Dermis microvascular lymphatic vessel endothelial cell (primary cell): Measurements from ENCODE around the gene TYW3. TPM values are rescaled to one million over a fixed set of nuclear protein-coding genes. Genes with fewer than 3 reads are reported as not detected.
"Not testable (repeated sequence)": the region's sequence is repeated elsewhere in the genome, so short reads cannot be mapped to it uniquely, and the experiment has no call there.

Experiments
- DNase-seq, 2 donors: peaks; one replicate each; pipeline versions ENCODE4 v3.0.0 to v3.0.0-alpha.2; 2010; ENCODE audit warnings: low read depth in 2 of 2
- total RNA-seq: library from RNA; depleted of rRNA; stranded (reverse); fragments of >200 nt; gene quantifications from 2 replicates; pipeline ENCODE4 v1.2.1, GENCODE V29; 2014

The TYW3 gene
- total RNA-seq, 1 donor from 2014 or later = 13.4 TPM

DNA sequence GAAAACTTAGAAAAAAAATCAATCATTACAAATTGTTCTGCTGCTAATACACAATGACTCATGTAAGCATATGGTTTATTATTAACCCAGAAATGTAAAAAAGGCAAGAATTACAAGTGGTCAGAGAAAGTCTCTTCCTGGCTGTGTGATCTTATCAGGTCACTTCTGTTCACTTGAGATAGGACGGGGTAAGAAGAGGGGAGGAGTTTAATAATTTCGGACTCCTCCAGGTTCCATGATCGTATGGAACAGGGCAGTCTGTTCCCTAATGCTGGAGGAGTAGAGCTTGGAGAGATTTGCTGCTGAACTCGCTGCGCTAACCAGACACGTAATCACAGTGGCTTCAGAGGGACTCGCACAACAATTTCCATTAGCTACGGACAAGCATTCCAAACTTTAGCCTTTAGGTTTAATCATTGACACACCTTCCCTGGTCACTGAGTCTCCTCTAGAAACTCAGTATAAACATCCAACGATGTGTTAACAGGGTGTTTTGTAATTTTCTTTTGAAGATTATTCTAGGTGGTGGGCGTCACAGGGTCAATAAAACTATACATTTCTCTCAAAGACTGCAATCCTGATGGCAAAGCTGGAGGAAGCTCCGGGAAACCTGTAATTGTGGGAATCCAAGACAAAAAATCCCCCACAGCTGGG is 1.4 kb upstream of the TYW3 start:
- DNase-seq = no peak

DNA sequence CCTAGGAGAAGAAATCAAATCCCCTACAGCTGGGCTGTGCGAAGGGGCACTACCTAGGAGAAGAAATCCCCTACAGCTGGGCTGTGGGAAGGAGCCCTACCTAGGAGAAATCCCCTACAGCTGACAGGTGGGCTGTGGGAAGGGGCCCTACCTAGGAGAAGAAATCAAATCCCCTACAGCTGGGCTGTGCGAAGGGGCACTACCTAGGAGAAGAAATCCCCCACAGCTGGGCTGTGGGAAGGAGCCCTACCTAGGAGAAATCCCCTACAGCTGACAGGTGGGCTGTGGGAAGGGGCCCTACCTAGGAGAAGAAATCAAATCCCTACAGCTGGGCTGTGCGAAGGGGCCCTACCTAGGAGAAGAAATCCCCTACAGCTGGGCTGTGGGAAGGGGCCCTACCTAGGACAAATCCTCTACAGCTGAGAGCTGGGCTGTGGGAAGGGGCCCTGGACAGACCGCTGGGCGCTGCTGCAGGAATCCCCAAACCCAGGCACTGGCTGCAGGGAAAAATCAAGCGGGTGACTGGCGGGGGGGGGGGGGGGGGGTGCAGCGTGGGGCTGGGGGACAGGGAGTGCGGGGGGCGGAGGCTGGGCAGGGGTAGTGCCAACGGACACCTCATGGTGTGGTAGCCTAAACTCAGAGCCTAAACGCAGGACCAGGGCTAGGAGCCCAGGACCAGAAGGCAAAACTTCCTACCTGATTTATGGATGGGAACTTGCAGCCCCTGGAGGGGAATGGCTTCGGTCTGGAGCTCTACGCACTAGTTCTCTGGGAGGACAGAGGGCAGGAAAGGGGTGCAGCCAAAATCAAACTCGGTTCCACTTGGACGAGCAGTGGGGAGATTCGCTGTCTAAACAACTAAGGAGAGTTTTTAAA is 643 bp upstream of the TYW3 start:
- DNase-seq = not testable (repeated sequence)

- peak; percentile 64 to 81 for DNase-seq
Observed at GRCh38 chr1:74733604-74734484, 892 bp downstream of the TYW3 start.

- DNase-seq = no peak
Observed at GRCh38 chr1:74737333-74737732, 4.4 kb downstream of the TYW3 start.

GRCh38 chr1:74740307-74740980 is 7.5 kb downstream of the TYW3 start:
- not testable (repeated sequence) for DNase-seq

GRCh38 chr1:74745247-74745646 is 12.3 kb downstream of the TYW3 start:
- DNase-seq = not testable (repeated sequence)

DNA sequence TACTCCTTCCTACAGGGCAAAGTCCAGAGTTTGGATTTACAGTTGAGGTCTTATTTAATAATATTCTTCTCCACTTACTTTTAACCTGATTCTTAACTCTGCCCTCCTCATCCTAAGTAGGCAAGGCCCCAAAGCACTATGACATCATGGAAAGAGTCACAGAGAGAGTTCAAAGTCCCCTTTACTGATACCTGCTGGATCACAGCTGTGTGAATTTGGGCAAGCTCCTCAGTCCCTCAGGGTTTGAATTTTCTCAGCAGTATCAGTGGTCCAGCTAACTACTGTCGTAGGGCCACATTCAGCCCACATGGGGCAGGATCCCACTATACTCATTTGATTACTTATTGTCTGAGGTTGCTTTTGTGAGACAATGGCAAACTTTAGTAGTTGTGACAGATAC is 16.0 kb downstream of the TYW3 start:
- no peak for DNase-seq

- DNase-seq = no peak
Observed at GRCh38 chr1:74753104-74753503, 20.2 kb downstream of the TYW3 start.

DNA sequence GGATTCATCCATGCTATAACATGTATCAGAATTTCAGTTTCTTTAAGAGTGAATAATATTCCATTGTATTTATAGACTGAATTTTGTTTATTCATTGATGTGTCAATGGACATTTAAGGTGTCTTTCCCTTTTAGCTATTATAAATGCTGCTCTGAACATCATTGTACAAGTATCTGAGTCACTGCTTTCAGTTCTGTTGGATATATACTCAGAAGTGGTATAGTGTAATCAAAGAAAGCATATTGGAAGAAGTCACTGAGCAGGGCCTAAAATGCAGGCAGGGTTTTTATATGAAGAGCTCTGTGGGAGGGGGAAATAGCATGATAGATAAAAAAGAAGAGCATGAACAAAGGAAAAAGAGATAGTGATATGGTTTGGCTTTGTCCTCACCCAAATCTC is 22.5 kb downstream of the TYW3 start:
- DNase-seq = no peak

GRCh38 chr1:74756650-74757049 is 23.7 kb downstream of the TYW3 start:
- not testable (repeated sequence) for DNase-seq

DNA sequence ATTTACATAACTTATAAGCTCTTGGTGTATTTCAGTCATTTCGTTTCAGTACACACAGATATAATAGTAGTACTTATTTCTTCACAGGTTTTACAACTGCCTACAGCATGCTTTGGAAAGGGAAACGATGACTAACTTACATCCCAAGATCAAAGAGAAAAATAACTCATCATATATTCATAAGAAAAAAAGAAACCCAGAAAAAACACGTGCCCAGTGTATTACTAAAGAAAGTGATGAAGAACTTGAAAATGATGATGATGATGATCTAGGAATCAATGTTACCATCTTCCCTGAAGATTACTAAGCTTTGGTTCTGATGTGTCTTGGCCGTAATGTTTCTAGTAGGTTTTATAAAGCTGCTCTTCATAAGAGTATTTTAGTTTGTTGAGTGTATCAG is 30.9 kb downstream of the TYW3 start:
- peak in 1 of 2 donors; percentile 1 for DNase-seq

GRCh38 chr1:74766579-74766978 is 33.6 kb downstream of the TYW3 start:
- no peak for DNase-seq

DNA sequence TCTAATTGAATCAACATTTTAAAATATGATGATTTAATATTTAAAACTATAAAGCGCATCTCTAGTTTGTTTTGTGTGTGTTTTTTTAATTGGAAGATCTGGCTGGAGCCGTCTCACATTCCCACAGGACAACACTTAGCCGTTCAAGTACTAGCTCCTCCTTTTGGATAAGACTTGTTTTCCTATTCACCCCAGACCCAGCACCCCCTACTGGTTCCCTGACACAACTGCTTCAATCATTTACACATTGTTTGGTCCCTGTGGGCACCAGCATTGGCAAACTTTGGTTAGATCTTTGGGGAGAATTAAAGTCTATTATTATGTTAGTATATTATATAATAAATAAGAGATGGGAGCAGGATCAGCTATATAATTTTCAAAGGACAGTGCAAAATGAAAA is 34.5 kb downstream of the TYW3 start:
- peak in 1 of 2 donors; percentile 12 for DNase-seq

DNA sequence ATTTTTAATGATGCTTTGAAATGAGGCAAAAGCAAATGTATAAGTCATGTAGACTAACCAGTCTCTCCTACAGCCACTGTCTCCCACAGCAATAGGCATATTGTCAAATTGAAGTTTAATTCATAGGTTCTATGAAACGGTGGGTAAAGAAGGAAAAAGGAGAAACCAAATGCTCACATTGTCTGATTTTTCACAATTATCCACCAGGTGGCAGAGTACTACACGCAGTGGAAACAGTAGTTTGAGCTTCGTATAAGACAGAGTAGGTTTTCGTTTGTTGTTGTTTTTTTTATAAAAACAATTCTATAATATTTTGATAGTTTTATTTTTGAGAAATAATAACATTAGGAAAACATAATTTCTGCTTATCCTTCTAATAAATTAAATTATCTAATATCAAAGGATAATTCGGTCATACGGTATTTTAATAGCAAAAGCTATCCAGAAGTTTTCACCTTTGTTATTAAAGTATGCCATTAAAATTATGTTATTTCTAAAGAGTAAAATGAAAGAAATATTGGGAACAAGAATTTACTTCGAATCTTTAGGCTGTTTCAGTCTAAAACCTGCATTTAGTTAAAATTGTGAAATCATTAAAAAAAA is 39.1 kb downstream of the TYW3 start:
- peak; percentile 41 to 56 for DNase-seq

DNA sequence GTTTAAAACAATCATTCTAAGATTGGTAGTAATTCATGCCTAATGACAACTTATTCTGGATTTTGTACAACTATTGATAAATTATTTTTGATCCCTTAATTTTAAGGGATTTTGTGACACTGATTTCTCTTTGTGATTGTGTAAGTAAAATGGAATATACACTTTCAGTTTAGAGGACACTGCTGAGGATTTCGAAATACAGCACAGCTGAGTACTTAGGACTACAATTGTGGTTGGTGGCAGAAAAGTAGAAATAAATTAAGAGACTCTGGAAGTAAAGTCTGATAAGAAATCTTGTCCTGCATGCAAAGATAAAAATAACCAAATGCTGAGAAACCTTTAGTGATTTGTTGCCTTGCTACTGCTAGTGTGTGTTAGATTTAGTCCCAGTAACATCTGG is 40.0 kb downstream of the TYW3 start:
- no peak for DNase-seq

GRCh38 chr1:74773582-74773981 is 40.6 kb downstream of the TYW3 start:
- DNase-seq = no peak

DNA sequence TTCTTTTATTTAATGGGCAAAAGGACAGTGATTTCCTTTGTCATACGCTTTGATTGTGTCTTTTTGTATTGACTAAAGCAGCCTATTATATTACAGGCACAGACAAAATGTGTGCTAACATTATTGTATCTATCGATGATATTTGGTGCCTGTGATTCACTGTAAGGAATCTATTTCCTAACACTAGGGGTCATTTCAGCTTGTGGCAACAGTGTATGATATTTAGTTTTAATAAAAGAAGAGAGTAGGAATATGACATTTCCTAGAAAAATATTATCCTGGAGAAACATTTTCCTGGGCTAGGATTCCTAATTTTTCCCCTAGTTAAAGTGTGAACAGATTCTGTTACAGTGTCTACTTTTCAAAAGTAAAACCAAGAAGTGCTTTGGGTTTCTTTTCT is 42.8 kb downstream of the TYW3 start:
- no peak for DNase-seq

DNA sequence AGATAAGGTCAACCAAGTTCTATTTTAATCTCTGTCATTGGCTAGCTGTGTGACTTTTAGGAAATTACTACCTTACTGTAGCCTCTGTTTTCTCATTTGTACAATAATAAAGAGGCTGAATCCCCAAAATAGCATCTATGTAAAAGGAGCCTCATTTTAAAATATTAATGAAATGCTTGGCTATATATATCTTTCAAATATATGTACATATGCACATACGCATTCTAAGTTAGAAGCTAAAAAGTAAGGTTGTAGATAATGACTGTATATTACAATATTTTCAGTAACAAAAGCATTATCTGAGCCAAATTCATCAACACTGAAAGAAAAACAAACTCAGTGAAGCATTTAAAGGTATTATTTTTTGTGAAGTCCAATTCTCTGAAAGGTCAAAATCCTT is 44.6 kb downstream of the TYW3 start:
- no peak for DNase-seq

DNA sequence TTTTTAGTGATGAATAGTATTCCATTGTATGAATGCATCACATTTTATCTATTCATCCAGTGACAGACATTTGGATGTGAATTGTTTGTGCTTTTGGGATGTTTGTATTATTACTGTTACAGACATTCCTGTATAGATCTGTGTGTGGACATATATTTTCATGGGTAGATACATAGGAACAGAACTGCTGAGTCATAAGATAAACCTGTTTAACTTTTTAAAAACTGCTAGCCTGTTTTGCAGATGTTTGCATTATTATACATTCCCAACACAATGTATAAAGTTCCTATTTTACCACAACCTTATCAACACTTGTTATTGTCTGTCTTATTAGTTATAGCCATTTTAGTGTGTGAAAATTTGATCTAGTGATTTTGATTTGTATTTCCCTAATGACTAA is 46.8 kb downstream of the TYW3 start:
- no peak for DNase-seq

DNA sequence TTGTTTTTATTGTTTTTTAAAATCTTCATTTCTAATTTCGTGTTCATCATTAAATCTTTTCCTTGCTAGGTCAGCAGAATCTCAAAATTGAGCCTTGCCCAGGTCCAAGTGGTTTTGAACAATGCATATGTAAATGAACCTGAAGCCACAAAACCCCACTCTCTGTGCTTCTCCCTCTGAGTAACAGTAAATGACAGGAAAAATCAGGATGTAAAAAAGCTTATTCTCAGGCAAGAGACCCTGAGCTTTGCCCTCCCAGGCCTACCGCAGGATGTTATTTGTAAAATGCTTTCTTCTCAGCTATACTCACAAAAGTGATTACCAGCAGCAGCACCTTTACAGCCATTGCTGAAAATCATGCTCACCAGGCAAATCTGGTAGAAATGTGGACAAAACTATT is 47.6 kb downstream of the TYW3 start:
- DNase-seq = no peak

GRCh38 chr1:74785944-74786343 is 53.0 kb downstream of the TYW3 start:
- no peak for DNase-seq
